GM21360 (cell line): ENCODE data around the gene FER1L5.

Experiments used
- ATAC-seq: cut with Tn5 transposase; IDR thresholded peaks from one replicate; pipeline ENCODE4 v1.9.1; 2021; ENCODE audit warnings: mild to moderate bottlenecking, moderate library complexity; ENCODE audit not compliant: unreplicated experiment

Gene FER1L5

DNA sequence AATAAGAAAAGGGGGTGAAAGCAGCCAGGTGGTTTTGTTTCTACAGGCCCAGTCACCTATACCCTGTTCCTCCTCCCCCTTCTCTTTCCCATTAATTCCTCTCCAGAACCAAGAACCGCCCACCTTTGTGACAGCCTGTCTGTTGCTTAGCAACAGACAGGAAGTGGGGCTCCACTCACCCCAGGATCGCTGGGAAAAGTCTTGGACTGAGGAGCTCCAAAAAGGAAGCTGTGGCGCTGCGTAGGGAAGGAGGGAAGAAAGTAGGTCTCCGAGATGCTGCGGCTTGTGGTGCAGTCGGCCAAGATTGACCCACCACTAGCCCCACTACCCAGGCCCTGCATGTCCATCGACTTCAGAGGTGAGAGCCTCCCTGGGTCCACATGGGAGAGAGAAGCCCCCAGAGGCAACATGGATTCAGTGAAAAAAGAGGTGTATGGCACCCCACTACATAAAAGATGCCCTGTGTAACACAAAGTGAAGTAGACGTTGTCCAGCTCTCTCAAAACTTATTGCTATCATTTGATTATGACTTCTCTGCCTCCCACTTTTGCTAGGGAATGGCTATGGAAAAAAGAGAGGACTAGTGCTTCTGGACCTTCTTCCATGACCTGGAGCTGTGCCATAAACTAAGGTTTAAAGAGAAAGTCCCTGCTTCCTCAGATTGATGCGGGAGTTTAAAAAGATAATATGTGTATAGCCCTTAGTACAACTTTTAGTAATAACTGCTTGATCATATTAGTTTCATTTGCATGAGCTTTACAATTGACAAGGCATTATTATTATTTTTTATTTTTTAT, at the start of gene FER1L5:
FER1L5 (plus strand) TSS at position 201 of the 797 bp plus-strand sequence; CDS start at position 274, 73 bp downstream.
- no peak for ATAC-seq

DNA sequence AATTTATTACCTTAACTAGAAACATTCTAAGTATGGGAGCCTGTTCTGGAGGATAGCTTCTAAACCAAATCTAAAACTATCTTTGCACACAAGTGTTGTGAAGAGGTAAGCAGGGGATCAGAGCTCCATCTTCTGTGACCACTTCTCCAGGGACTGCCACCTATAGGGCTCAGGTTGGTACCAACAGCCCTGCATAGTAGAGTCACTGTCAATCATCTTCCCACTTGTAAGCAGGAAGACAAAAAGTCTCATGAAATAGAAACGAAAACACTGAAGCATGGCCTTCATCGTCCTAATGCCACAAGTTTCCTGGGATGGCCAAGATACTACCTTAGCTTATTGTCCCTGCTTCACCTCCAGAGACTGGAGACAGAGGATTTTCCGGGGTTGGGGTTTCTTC, 48.3 kb upstream of the FER1L5 start:
- no peak for ATAC-seq

DNA sequence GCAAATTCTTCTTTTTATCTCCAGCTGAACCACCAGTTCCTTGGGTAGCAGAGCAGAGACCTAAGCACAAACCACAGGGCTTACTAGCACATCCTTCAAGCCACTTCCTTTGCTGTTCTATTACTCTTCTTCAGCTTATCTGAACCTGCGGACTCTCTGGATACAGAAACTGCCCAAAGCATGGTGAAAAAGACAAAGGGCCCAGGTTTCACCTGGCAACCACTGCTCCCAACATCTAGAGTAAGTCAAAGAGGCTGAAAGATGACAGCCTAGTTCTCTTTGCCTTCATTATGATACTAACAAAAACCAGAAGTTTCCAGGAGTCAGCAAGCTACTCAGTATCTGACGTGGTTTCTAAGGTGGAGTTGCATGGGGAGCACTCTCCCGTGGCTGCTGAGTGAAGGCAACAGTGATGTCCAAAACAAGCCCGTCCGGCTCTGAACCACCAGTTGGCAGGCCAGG, 47.8 kb upstream of the FER1L5 start:
- no peak for ATAC-seq

DNA sequence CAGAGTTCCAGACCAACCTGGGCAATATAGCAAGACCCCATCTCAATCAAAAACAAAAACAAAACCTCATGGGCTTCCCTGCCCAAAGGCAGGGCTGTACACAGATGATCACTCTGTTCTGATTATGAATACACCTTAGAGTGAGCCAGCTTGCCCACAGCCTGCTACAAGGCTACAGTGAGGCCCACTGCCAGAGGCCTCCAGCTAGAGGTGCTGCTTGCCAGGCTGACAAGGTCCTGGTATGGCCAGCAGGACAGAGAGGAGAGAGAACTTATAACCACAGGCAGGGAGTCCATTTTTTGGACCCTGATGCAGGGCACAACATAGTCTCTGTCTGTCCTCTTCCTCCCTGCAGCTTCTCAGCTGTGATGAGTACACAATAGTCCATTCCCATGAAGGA, 46.0 kb upstream of the FER1L5 start:
- ATAC-seq: no peak

DNA sequence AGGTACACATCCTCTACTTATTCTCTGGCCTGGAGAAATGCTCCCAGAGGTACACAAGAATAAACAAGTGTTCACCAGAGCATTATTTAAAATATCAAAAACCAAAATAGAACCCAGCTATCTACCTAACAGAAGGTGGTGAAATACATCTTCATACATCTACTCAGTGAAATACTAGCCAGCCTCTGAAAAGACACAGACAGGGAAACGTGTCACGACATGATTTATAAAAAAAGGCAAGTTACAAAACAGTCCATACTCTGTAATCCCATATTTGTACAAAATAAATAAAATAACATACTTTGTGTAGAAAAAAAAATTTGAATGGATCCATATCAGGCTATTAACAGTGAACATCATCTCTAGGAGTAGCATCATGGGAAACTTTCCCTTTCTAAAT, 42.6 kb upstream of the FER1L5 start:
- ATAC-seq: no peak

DNA sequence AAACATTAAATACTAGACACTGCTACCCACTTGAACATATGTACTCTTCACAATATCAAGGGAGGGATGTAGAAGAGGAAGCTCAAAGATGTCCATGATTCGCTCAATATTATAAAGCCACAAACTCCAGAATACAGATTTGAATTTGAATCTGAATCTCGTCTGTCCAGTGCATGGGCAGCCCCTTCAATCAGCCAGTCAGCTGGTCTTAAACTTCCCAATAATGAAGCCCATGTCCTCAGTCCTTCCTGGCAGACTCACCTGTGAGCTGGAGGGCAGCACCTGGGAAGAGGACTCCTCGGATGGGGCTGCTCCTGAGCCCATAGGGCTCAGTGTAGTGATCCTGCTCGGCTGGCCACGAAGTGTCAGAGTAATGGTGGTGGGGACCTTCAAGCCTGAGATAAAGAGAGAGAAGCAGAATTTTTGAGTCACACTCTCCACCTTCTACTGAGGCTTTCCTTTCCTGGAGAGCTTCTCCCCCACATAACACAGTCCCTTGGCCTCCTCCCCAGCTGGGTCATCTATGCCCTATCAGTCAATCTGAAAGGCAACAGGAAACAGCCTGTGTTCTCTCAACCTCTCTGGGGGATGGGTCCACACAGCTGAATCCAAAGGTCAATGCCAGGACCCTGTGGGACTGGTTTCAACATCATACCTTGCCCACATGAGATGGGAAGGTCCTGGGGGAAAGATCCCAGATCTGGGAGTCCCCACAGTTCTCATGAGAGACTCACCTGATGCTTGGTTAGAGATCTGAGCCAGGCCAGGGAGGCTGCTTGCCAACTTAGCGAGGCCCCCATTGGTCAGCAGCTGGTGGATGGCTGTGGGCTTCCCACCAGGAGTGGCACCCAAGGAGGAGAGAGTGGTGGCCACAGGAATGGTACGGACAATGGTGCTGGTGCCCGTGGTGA, 40.9 kb upstream of the FER1L5 start:
- ATAC-seq: no peak

DNA sequence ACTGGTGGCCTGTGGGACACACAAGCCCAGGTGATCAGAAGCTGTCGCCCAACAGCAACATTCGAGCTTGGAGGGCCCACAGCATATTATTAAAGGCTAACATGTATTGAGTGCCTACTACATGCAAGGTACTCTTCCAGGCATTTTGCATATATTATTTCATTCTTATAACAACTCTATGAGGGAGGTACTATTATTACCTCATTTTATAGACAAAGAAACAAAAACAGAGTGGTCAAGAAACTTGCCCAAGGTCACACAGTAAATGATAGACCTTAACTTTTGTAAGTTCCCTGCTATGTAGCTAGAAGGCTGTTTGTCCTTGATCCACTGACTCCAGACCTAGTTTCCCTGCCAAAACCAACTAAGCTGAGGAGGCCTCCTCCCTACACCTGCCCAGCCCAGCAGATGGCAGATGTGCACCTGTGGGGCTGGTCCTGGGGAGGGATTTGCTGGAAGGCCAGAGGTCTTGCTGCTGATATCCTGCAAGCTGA, 40.2 kb upstream of the FER1L5 start:
- ATAC-seq: no peak

DNA sequence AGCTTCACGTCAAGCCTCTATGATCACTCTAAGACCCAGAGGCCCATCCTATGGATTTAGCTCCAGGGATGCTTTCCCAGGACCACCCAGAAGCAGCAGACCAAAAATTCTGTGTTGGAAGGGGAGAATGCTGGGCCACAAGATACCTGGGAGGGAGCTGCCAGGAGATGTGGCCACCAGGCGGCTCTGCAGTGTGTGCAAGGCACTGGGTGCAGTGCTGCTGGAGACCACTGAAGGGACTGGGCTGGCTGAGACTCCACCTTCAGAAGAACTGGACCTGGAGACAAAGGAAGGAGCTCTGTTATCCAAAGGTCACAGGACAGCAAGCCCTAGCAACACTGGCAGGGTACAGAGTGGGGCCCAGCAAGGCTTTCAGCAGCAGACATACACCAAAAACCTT, 38.5 kb upstream of the FER1L5 start:
- ATAC-seq: no peak

DNA sequence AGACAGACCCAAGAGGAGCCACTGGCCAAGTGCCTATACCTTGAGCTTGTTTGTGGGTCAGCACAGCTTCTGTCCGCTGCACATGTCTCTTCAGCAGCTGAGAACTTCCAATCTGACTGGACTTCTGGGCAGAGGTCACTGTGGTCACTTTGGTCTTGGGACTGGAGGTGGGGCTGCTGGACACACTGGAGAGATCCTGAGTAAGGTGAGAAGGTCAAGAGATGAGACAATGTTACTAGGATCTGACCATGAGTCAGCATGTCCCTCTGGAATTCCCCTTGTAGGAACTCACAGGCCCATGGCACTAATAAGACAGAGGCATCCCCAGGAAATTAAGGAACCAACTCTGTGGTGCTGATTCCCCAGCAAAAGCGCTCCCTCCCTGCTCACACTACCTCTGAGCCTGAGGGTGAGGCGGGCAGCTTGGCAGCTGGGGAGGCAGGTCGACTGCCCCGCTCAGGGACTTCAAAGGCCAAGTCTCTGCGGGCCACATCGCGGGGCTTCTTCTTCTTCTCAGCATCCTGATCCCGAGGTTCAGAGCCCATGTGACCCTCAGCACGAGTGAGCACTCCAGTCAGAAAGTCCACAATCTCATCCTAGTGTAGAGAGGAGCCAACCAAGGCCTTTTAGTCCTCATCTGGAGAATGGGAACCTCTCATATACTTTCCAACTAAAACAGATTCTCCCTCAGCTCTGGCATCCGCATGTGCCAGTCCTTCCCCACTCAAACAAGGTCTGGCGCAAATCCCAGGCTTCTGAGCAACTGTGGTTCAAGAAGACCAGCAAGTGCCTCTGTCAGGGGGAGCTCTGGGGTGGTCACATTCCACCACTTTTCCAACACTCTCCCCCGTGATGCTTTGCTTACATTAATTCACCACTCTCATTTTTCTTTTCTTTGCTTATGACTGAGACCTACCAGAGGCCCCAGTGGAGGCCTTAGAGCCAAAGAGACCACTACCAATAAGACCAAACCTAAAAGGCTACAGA, 33.8 kb upstream of the FER1L5 start:
- ATAC-seq: no peak

DNA sequence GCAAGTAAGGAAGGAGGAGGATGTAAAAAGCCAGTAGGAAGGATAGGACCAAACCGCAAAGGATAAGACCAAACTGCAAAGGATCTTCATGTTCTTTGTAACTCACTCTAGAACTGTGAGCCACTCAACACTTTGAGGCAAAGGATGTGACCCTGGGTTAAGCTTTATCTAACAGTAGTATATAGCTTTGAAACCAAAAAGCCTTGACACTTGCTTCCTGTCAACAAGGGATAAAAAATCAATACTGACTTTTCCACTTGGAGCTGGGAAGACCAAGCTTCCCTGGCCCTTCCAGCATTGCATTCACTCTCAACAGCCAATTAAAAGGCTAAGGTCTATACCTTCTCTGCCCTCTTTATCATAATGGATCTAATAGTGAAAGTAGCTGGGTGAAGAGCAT, 26.4 kb upstream of the FER1L5 start:
- no peak for ATAC-seq

DNA sequence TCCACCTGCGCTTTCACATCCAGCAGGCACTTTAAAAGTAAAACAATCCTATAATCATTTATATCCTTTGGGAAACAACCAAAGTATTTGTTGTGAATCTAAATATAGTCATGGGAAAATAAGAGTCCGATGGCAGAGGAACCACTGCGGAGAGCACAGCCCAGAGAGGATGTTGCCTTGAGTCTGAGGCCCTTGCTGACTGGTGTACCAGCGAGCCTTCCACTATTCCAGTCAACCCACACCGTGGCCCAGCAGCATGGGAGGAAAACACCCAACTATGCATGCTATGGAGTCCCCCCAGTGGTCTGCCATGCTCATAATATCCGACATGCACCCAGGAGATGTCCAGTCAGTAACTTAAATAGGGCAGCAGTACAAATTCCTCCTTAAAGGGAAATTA, 26.0 kb upstream of the FER1L5 start:
- no peak for ATAC-seq

DNA sequence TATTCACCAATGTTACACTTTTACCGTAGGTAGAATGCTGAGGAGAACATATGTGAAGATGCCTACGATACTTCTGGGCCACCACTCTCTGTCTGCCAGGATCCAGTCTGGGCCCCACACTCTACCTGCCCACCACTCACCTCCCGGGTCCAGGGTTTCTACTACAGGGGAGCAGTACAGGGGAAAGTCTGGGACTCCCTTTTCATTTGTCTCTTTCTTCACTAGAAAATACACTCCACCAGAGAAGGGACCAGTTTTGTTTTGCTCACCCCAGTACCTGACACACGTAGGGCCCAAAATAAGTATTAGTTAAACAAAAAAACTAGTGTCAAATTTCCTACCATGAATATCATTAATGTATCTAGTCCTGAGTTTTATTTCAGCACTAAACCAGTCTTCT, 25.6 kb upstream of the FER1L5 start:
- ATAC-seq: no peak

DNA sequence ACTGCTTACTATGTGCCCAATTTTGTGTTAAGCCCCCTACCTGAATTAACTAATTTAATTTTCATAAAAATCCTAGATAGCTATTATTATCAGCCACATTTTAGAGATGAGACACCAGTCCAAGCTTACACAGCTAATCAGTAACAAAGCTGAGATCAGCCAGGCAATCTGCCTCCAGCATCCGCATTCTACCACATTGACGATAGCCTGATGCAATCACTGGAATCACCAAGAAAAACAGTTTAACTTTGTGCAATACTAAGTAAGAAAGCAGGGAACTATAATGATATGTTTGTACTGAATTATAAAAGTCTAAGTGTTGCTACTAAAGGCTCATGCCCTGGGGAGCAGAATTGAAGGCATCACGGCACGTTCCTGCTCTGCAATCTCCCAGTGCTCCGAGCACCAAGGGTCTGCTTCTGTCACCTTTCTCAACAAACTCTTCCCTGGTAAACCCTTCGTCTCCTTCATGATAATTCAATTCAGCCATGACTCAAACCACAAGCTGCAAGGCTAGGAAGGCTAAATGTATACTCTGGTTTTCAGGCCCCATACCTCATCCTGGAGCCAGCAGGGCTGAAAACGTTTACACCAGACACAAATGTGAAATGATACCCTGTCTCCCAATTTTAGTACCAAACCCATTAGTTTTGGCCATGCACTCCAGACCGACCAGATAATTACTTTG, 23.8 kb upstream of the FER1L5 start:
- ATAC-seq: no peak

DNA sequence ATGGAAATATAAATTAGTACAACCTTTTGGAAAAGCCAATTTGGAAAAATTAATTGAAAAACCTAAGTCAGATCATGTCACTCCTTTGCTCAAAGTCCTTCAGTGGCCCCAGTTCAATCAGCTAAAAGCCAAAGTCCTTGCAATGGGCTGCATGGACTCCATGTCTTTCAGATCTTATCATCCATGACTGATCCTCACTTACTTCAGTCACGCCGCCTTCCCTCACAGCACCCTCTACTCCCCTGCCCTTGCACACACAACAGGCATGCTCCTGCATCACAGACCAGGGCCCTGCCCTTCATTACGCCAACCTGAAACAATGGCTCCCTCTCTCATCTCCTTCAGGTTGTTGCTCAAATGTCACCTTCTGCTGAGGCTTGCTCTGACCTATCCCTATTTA, 20.0 kb upstream of the FER1L5 start:
- no peak for ATAC-seq

DNA sequence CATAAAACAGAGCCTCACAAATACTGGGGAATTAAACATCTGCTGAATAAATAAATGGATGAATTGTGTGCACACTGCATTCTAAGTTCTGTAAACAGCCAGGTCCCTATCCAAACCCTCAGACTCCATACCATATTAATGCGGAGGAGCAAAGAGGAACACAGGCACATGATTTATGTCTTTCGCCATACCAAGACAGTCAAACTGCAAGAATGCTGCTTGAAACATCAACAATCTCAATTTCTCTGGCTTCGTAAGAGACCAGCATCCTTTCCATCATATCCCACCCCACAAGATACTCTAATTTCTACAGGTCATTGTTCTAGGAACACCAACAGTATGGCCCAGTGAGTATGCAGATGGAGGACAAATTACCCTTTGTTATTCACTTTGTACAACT, 19.4 kb upstream of the FER1L5 start:
- no peak for ATAC-seq

DNA sequence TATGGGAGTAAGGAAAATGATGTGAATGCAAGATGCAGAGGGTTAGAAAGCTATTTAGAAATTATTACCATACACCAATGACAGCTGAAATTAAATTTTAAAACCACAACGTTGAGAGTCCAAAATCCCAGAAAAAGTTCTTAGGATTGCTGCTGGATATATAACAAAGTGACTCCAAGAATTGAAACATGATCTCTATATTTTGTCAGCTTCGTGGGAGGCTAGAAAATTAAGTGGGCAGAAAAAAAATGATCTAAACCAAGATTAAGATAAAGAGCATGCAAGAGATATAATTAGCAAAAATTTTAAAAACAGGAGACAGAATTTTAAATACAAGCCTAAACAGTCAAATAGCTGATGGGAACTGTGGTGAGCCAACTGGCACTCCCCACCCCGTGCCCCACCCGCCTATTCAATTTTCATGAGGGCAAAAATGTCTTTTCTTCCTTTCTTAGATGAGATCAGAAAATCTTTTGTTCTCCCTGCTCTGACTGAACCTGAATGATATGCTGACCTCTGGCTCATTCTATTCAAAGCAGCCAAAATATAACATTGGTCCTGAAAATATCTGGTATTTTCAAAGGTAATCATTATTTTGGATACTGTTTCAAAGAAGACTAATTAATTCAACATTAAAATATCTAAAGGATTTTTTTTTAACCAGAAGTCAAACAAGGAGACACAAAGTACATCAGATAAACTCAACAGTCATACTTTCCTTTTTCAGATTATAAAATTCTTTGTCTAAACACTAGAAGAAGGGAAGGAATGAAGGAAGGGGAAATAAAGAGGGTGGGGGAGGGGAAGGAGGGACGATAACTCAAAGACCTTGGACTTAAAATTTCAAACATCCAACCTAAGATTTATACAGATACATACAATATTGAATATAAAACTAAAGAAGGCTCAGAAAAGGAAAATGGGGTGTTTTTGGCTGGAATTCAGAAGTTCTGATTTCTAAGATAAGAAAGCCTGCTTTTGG, 16.7 kb upstream of the FER1L5 start:
- ATAC-seq: no peak

DNA sequence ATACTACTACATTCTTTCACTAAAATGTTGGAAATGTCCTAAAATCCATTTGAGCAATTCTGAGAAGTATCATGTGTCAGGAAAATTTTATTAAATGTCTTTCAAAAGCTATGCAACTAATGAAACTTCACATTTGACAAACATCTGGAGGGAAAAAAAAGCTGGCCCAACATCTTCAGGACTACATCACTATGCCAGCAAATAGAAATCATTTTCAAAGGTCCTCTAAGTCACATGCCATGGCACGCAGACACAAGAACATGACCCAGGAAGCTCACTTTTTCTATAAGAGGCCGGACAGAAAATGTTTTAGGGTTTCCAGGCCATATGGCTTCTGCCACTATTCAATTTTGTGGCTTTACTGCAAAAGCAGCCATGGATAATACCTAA, 16.0 kb upstream of the FER1L5 start:
- ATAC-seq: no peak

DNA sequence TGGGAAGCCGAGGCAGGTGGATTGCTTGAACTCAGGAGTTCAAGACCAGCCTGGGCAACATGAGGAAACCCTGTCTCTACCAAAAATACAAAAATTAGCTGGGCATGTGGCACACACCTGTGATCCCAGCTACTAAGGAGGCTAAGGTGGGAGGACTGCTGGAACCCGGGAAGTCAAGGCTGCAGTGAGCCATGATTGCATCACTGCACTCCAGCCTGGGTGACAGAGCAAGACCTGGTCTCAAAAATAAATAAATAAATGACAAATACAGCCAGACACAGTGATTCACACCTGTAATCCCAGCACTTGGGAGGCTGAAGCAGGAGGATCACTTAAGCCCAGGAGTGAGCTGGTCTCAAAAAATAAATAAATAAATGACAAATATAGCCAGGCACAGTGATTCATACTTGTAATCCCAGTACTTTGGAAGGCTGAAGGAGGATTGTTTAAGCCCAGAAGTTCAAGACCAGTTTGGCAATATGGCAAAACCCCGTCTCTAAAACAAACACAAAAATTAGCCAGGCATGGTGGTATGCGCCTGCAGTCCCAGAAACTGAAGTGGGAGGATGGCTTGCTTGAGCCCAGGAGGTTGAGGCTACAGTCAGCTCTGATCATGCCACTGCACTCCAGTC, 10.6 kb upstream of the FER1L5 start:
- ATAC-seq: no peak
